NT2/D1 (cell line): Measurements from ENCODE around the gene RTP3.

Source experiments
- DNase-seq: peaks from one replicate; pipeline ENCODE4 v3.0.0-alpha.2; 2011; ENCODE audit warnings: low read depth, low spot score
- H3K27me3 ChIP-seq: 2 replicates; pipeline ENCODE4 v1.6.0; 2011; ENCODE audit warnings: mild to moderate bottlenecking; ENCODE audit not compliant: insufficient read length, insufficient read depth
- H3K36me3 ChIP-seq: 2 replicates; pipeline ENCODE4 v1.6.1; 2011; ENCODE audit warnings: mild to moderate bottlenecking, low read length, mixed read lengths; ENCODE audit not compliant: insufficient read depth, insufficient read length
- H3K4me1 ChIP-seq: 2 replicates; pipeline ENCODE4 v1.5.1; 2011; ENCODE audit not compliant: insufficient read depth, insufficient read length
- H3K4me3 ChIP-seq: 2 replicates; pipeline ENCODE4 v1.5.1; 2011; ENCODE audit warnings: low read depth; ENCODE audit not compliant: insufficient read length
- H3K9ac ChIP-seq: 2 replicates; pipeline ENCODE4 v1.6.0; 2011; ENCODE audit warnings: low read depth; ENCODE audit not compliant: insufficient read length
- H3K9me3 ChIP-seq: 2 replicates; pipeline ENCODE4 v1.5.1; 2011; ENCODE audit warnings: mild to moderate bottlenecking, low read length; ENCODE audit not compliant: insufficient read depth
- SUZ12 ChIP-seq: IDR thresholded peaks from 2 replicates; pipeline ENCODE4 v1.6.1; 2011; ENCODE audit not compliant: insufficient read length, insufficient read depth; ENCODE audit errors: extremely low read depth
- YY1 ChIP-seq: IDR thresholded peaks from 2 replicates; pipeline ENCODE4 v1.6.1; 2011; ENCODE audit not compliant: insufficient read length, insufficient read depth
- ZNF274 ChIP-seq: IDR thresholded peaks from 2 replicates; pipeline ENCODE4 v1.6.1; 2011; ENCODE audit warnings: mild to moderate bottlenecking, low read depth, low read length

RTP3 gene

GRCh38 chr3:46509661-46510187 lies 11.9 kb downstream of the RTP3 start:
- Histone ChIP-seq H3K27me3 (no peaks in the 10 kb centered on the region), H3K36me3 (no peaks in the 10 kb centered on the region), H3K9me3 (no peaks in the 10 kb centered on the region), H3K9ac (no peak overlapping the region), H3K4me1 (peaks cover 8% of the 10 kb centered on the region), H3K4me3 (no peak overlapping the region)
- no peak for DNase-seq
- TF ChIP-seq ZNF274 (no peak), YY1 (no peak), SUZ12 (no peak)

GRCh38 chr3:46512191-46512749 lies 14.5 kb downstream of the RTP3 start:
- TF ChIP-seq ZNF274: no peak
- TF ChIP-seq YY1: no peak
- no peak for TF ChIP-seq SUZ12
- H3K27me3 ChIP-seq: no peaks in the 10 kb centered on the region

DNA sequence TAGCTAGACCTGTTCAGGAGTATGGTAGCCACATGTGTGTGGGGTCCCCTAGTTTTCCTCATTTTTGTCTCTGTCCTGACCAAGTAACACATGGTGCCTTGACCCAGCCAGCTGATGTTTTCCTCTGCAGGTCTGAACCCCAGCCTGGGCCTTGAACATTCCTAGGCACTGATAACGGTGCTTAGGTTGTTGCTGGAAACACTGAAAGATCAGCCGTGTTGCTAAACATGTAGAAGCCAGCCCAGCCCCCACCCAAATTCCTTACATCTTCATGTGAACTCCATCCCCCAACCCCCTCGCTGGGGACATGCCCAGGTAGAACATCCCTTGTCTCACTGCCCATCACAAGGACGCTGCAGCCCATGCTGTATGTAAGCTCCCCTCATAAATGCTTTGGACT lies 18.7 kb downstream of the RTP3 start:
- no peaks in the 10 kb centered on the region for H3K27me3 ChIP-seq
- H3K36me3 ChIP-seq: no peaks in the 10 kb centered on the region
- no peaks in the 10 kb centered on the region for H3K9me3 ChIP-seq
- H3K9ac ChIP-seq: no peak overlapping the region
- H3K4me3 ChIP-seq: no peak overlapping the region
- no peaks in the 10 kb centered on the region for H3K4me1 ChIP-seq
- TF ChIP-seq SUZ12: no peak
- DNase-seq: no peak

More at GRCh38 chr3:46512191-46512749, 14.5 kb downstream of the RTP3 start:
- H3K36me3 ChIP-seq: no peaks in the 10 kb centered on the region
- H3K4me3 ChIP-seq: no peak overlapping the region
- no peak for DNase-seq
- no peak overlapping the region for H3K9ac ChIP-seq
- no peaks in the 10 kb centered on the region for H3K9me3 ChIP-seq
- H3K4me1 ChIP-seq: no peaks in the 10 kb centered on the region

DNA sequence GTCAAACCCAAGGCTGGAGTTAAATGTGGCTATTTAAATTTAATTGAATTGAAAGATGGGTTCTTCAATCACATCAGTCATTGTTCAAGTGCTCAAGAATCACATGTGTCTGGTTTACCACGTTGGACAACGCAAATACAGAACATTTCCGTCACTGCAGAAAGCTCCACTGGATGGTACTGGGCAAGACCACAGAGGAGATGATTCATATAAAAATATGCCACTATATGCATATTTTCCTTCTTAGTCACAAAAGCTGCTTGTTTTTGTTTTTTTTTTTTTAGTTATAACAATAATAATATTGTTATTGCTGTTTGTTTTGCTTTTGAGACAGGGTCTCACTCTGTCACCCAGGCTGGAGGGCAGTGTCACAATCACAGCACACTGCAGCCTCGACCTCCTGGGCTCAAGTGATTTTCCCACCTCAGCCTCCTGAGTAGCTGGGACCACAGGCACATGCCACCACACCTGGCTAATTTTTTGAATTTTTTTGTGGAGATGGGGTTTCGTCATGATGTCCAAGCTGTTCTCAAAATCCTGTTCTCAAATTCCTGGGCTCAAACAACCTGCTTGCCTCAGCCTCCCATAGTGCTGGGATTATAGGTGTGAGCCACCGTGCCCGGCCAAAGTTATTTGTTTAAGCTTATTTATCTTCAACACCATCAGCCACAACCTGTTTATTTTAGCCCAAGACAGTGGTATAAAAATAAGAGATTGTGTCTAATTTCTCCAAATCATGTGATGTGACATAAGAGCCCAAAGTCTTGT lies 19.4 kb downstream of the RTP3 start:
- DNase-seq: no peak
- H3K9me3 ChIP-seq: no peaks in the 10 kb centered on the region
- TF ChIP-seq ZNF274 (no peak), SUZ12 (no peak), YY1 (no peak)
- no peaks in the 10 kb centered on the region for H3K4me1 ChIP-seq
- no peaks in the 10 kb centered on the region for H3K36me3 ChIP-seq
- no peaks in the 10 kb centered on the region for H3K27me3 ChIP-seq
- H3K9ac ChIP-seq: no peak overlapping the region
- H3K4me3 ChIP-seq: no peak overlapping the region

GRCh38 chr3:46517784-46518181 lies 20.0 kb downstream of the RTP3 start:
- H3K36me3 ChIP-seq: no peaks in the 10 kb centered on the region
- H3K4me3 ChIP-seq: no peak overlapping the region
- no peaks in the 10 kb centered on the region for H3K9me3 ChIP-seq
- H3K4me1 ChIP-seq: no peaks in the 10 kb centered on the region
- no peak overlapping the region for H3K9ac ChIP-seq
- no peak for DNase-seq
- no peaks in the 10 kb centered on the region for H3K27me3 ChIP-seq
- TF ChIP-seq YY1: no peak

GRCh38 chr3:46519952-46520351 lies 22.2 kb downstream of the RTP3 start:
- Histone ChIP-seq H3K4me1 (no peaks in the 10 kb centered on the region), H3K36me3 (no peaks in the 10 kb centered on the region), H3K9ac (no peak overlapping the region), H3K27me3 (no peaks in the 10 kb centered on the region), H3K9me3 (no peaks in the 10 kb centered on the region), H3K4me3 (no peak overlapping the region)
- DNase-seq: no peak
- TF ChIP-seq ZNF274 (no peak), SUZ12 (no peak), YY1 (no peak)

- TF ChIP-seq YY1 (no peak), ZNF274 (no peak), SUZ12 (no peak)
Observed at GRCh38 chr3:46520531-46520930, 22.8 kb downstream of the RTP3 start.

More at GRCh38 chr3:46520531-46520930, 22.8 kb downstream of the RTP3 start:
- Histone ChIP-seq H3K27me3 (no peaks in the 10 kb centered on the region), H3K9me3 (no peaks in the 10 kb centered on the region), H3K36me3 (no peaks in the 10 kb centered on the region), H3K4me1 (no peaks in the 10 kb centered on the region), H3K9ac (no peak overlapping the region), H3K4me3 (no peak overlapping the region)
- no peak for DNase-seq
